HEK293 (cell line): Measurements from ENCODE around the gene VWA3B.

Experiments
- ATF2 ChIP-seq: fragments of 450-650 bp; formaldehyde crosslinking; IDR thresholded peaks from 2 replicates; pipeline ENCODE4 v1.5.1; 2016; ENCODE audit warnings: missing biosample characterization, missing genetic modification characterization, low read depth
- CTCF ChIP-seq: fragments of 450-650 bp; formaldehyde crosslinking; IDR thresholded peaks from 2 replicates; pipeline ENCODE4 v1.5.1; 2016; ENCODE audit warnings: missing biosample characterization, missing genetic modification characterization
- MZF1 ChIP-seq: fragments of 450-650 bp; formaldehyde crosslinking; IDR thresholded peaks from 2 replicates; pipeline ENCODE4 v1.5.1; 2017; ENCODE audit warnings: missing biosample characterization, missing genetic modification characterization, borderline replicate concordance
- ZFP37 ChIP-seq: fragments of 450-650 bp; formaldehyde crosslinking; IDR thresholded peaks from 2 replicates; pipeline ENCODE4 v1.5.1; 2016; ENCODE audit warnings: missing biosample characterization, missing genetic modification characterization
- ZNF121 ChIP-seq: fragments of 450-650 bp; formaldehyde crosslinking; IDR thresholded peaks from 2 replicates; pipeline ENCODE4 v1.5.1; 2016; ENCODE audit warnings: missing biosample characterization, missing genetic modification characterization
- ZNF274 ChIP-seq, 2 experiments: fragments of 200-500 bp in 1 of 2; fragments of 450-650 bp in 1 of 2; sonication (Bioruptor generic) in 1 of 2; formaldehyde crosslinking in 1 of 2; IDR thresholded peaks; 2 replicates each; pipeline versions ENCODE4 v1.5.1 to v1.6.1; 2014 to 2016; ENCODE audit warnings: borderline replicate concordance in 1 of 2, inconsistent platforms in 1 of 2, low read length in 1 of 2, missing biosample characterization in 1 of 2, missing genetic modification characterization in 1 of 2
- ZNF529 ChIP-seq: fragments of 450-650 bp; formaldehyde crosslinking; IDR thresholded peaks from 2 replicates; pipeline ENCODE4 v1.5.1; 2017; ENCODE audit warnings: missing genetic modification characterization, missing biosample characterization; ENCODE audit not compliant: insufficient replicate concordance
- ZNF664 ChIP-seq: fragments of 450-650 bp; formaldehyde crosslinking; IDR thresholded peaks from 2 replicates; pipeline ENCODE4 v1.5.1; 2016; ENCODE audit warnings: missing biosample characterization, missing genetic modification characterization
- ZNF785 ChIP-seq: fragments of 450-650 bp; formaldehyde crosslinking; IDR thresholded peaks from 2 replicates; pipeline ENCODE4 v1.5.1; 2016; ENCODE audit warnings: missing biosample characterization, missing genetic modification characterization

- no peak for TF ChIP-seq CTCF
- no peak for TF ChIP-seq ZNF664
- no peak for TF ChIP-seq ZFP37 (tag by site-specific recombination)
- no peak for TF ChIP-seq MZF1 (tag by site-specific recombination)
- no peak for TF ChIP-seq ATF2 (tag by site-specific recombination)
- TF ChIP-seq ZNF274 (IDR thresholded peaks at IDR 0.05; ENCODE audit: low read length), result no peak
- TF ChIP-seq ZNF274 (tag by site-specific recombination; IDR thresholded peaks at IDR 0.05; ENCODE audit: borderline replicate concordance), result no peak
- TF ChIP-seq ZNF121 (tag by site-specific recombination), result no peak
- TF ChIP-seq ZNF529 (tag by site-specific recombination), result no peak
- no peak for TF ChIP-seq ZNF785 (tag by site-specific recombination)
These were observed 194.6 kb downstream of the VWA3B start for GRCh38 chr2:98281607-98282006.
